Transverse colon (tissue), 4 donors: ENCODE data around the gene SLC38A10.

Experiments used
- POLR2AphosphoS5 ChIP-seq, 3 donors: sonication (generic); formaldehyde crosslinking; IDR thresholded peaks; one replicate each; pipeline ENCODE4 v1.6.1; 2016; ENCODE audit warnings: antibody characterized with exemption in 3 of 3
- TF ChIP-seq, protein P1 (sequence below), 5 experiments: fragments of 200-600 bp in 3 of 5; fragments of 450-650 bp in 2 of 5; sonication (generic) in 3 of 5; IDR thresholded peaks; 1 replicate in 2 of 5; 2 replicates in 3 of 5; pipeline ENCODE4 v1.5.1; 2016 to 2017; ENCODE audit warnings: antibody characterized with exemption in 5 of 5, inconsistent platforms in 3 of 5, mild to moderate bottlenecking in 2 of 5, moderate library complexity in 1 of 5

GRCh38 chr17:81287152-81287551, 8.0 kb downstream of the SLC38A10 start:
- TF ChIP-seq, protein P1, sequence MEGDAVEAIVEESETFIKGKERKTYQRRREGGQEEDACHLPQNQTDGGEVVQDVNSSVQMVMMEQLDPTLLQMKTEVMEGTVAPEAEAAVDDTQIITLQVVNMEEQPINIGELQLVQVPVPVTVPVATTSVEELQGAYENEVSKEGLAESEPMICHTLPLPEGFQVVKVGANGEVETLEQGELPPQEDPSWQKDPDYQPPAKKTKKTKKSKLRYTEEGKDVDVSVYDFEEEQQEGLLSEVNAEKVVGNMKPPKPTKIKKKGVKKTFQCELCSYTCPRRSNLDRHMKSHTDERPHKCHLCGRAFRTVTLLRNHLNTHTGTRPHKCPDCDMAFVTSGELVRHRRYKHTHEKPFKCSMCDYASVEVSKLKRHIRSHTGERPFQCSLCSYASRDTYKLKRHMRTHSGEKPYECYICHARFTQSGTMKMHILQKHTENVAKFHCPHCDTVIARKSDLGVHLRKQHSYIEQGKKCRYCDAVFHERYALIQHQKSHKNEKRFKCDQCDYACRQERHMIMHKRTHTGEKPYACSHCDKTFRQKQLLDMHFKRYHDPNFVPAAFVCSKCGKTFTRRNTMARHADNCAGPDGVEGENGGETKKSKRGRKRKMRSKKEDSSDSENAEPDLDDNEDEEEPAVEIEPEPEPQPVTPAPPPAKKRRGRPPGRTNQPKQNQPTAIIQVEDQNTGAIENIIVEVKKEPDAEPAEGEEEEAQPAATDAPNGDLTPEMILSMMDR (IDR thresholded peaks at IDR 0.05): no peak
- TF ChIP-seq POLR2AphosphoS5 (IDR thresholded peaks at IDR 0.05): no peak
